Smooth muscle cell (in vitro differentiated cells): ENCODE data around the gene NRGN. TPM values are rescaled to one million over a fixed set of nuclear protein-coding genes. Genes with fewer than 3 reads are reported as not detected.

Experiments
- DNase-seq: peaks from one replicate; lab custom pipeline; 2025; ENCODE audit not compliant: unreplicated experiment; lab: John Stamatoyannopoulos, UW
- H2AFZ ChIP-seq: fragments of 200-600 bp; sonication (generic); 2 replicates; pipeline ENCODE4 v1.6.0; 2016; ENCODE audit warnings: antibody characterized with exemption, low read depth, mild to moderate bottlenecking
- H3F3A ChIP-seq: fragments of 200-600 bp; sonication (generic); 2 replicates; pipeline ENCODE4 v1.6.0; 2017; ENCODE audit warnings: antibody characterized with exemption, low read depth
- H3K27ac ChIP-seq: fragments of 200-600 bp; sonication (generic); 2 replicates; pipeline ENCODE4 v1.5.1; 2016; ENCODE audit warnings: low read depth, mild to moderate bottlenecking
- H3K27me3 ChIP-seq: fragments of 200-600 bp; sonication (generic); 2 replicates; pipeline ENCODE4 v1.6.1; 2016; ENCODE audit warnings: low read depth, mild to moderate bottlenecking
- H3K36me3 ChIP-seq: fragments of 200-600 bp; sonication (generic); 2 replicates; pipeline ENCODE4 v1.5.1; 2016; ENCODE audit warnings: low read depth
- H3K4me1 ChIP-seq: fragments of 200-600 bp; sonication (generic); 2 replicates; pipeline ENCODE4 v1.5.1; 2016; ENCODE audit warnings: low read depth
- H3K4me2 ChIP-seq: fragments of 200-600 bp; sonication (generic); 2 replicates; pipeline ENCODE4 v1.6.0; 2016; ENCODE audit warnings: mild to moderate bottlenecking
- H3K4me3 ChIP-seq: fragments of 200-600 bp; sonication (generic); 2 replicates; pipeline ENCODE4 v1.5.1; 2016; ENCODE audit warnings: mild to moderate bottlenecking
- H3K79me2 ChIP-seq: fragments of 200-600 bp; sonication (generic); 2 replicates; pipeline ENCODE4 v1.6.0; 2016; ENCODE audit warnings: low read depth, mild to moderate bottlenecking
- H3K9ac ChIP-seq: fragments of 200-600 bp; sonication (generic); 2 replicates; pipeline ENCODE4 v1.6.0; 2016; ENCODE audit warnings: low read depth
- H3K9me3 ChIP-seq: fragments of 200-600 bp; sonication (generic); replicated peaks from 2 replicates; pipeline ENCODE4 v1.5.1; 2016; ENCODE audit warnings: low read depth
- H4K20me1 ChIP-seq: fragments of 200-600 bp; sonication (generic); 2 replicates; pipeline ENCODE4 v1.6.0; 2016; ENCODE audit warnings: low read depth
- WGBS: methylation state at CpG from one replicate; pipeline ENCODE4 v1.1.7; 2016; ENCODE audit warnings: low lambda C conversion rate; 5-methylcytosine and 5-hydroxymethylcytosine counted together
- polyA plus RNA-seq: library from polyadenylated mRNA; unstranded; fragments of >200 nt; fragmentation: Nextera tagmentation; extraction: Ambion mirVana; gene quantifications from 2 replicates; pipeline ENCODE4 v1.2.1, GENCODE V29; 2016
- total RNA-seq: library from RNA; depleted of rRNA; stranded (reverse); fragments of >200 nt; gene quantifications from 2 replicates; pipeline ENCODE4 v1.2.3, GENCODE V29; 2014
- TF ChIP-seq, protein P1 (sequence below): fragments of 200-600 bp; sonication (generic); IDR thresholded peaks from 2 replicates; pipeline ENCODE4 v1.5.1; 2017; ENCODE audit warnings: borderline replicate concordance, mild to moderate bottlenecking, antibody characterized with exemption; ENCODE audit not compliant: insufficient read depth, poor library complexity, severe bottlenecking

Gene NRGN
- total and polyA plus RNA-seq, 2 experiments from 2014 or later = 1.2 to 2.0 TPM

DNA sequence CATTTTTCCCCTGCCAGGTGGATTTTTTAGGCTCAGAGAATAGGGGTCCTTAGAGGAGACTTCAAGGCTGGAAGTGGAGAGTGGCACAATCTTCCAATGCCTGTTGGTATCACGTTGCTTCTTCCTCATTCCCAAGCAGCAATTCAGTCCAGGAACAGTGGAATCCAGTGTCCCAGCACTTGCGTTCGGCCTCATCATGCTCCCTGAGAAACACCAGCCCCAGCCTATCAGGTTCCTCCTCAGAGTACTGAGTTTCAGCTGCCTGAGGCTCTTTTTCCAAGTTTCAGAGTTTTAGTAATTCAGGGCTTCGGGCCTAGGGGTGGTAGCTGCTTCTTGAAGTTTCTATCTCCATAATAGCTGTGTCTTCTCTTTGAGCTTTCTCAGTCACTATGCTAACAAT, 31.9 kb upstream of the NRGN start:
- H3K27me3 ChIP-seq = no peaks in the 10 kb centered on the region
- no peaks in the 10 kb centered on the region for H3K4me1 ChIP-seq
- no peak overlapping the region for H2AFZ ChIP-seq
- H3F3A ChIP-seq = no peaks in the 10 kb centered on the region
- WGBS = 90% methylated on average over 4 of the region's 4 CpGs
- H3K9me3 ChIP-seq = no peaks in the 10 kb centered on the region
- no peak overlapping the region for H3K27ac ChIP-seq
- H3K36me3 ChIP-seq = no peaks in the 10 kb centered on the region
- H3K4me3 ChIP-seq = no peak overlapping the region
- TF ChIP-seq, protein P1, sequence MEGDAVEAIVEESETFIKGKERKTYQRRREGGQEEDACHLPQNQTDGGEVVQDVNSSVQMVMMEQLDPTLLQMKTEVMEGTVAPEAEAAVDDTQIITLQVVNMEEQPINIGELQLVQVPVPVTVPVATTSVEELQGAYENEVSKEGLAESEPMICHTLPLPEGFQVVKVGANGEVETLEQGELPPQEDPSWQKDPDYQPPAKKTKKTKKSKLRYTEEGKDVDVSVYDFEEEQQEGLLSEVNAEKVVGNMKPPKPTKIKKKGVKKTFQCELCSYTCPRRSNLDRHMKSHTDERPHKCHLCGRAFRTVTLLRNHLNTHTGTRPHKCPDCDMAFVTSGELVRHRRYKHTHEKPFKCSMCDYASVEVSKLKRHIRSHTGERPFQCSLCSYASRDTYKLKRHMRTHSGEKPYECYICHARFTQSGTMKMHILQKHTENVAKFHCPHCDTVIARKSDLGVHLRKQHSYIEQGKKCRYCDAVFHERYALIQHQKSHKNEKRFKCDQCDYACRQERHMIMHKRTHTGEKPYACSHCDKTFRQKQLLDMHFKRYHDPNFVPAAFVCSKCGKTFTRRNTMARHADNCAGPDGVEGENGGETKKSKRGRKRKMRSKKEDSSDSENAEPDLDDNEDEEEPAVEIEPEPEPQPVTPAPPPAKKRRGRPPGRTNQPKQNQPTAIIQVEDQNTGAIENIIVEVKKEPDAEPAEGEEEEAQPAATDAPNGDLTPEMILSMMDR = no peak
- no peak overlapping the region for H3K9ac ChIP-seq
- H3K79me2 ChIP-seq = no peaks in the 10 kb centered on the region
- no peak overlapping the region for H3K4me2 ChIP-seq
- H4K20me1 ChIP-seq = no peaks in the 10 kb centered on the region
- DNase-seq = no peak

- Histone ChIP-seq H3K4me2 (no peak overlapping the region), H4K20me1 (no peaks in the 10 kb centered on the region), H3K27me3 (peaks cover 25% of the 10 kb centered on the region), H2AFZ (no peak overlapping the region), H3F3A (no peaks in the 10 kb centered on the region), H3K9me3 (no peaks in the 10 kb centered on the region), H3K4me1 (peaks cover 1% of the 10 kb centered on the region), H3K79me2 (no peaks in the 10 kb centered on the region), H3K9ac (no peak overlapping the region), H3K27ac (no peak overlapping the region), H3K36me3 (no peaks in the 10 kb centered on the region), H3K4me3 (no peak overlapping the region)
- WGBS = 81% methylated on average over 3 of the region's 3 CpGs
- DNase-seq = no peak
- TF ChIP-seq, protein P1 = no peak
Measured at GRCh38 chr11:124712392-124712791, 27.4 kb upstream of the NRGN start.

GRCh38 chr11:124716591-124716990, 23.2 kb upstream of the NRGN start:
- WGBS = 63% methylated on average over 3 of the region's 3 CpGs
- Histone ChIP-seq H3K27me3 (peaks cover 67% of the 10 kb centered on the region), H3K9me3 (no peaks in the 10 kb centered on the region), H2AFZ (no peak overlapping the region), H3K36me3 (no peaks in the 10 kb centered on the region), H3K4me3 (no peak overlapping the region), H3F3A (no peaks in the 10 kb centered on the region), H3K79me2 (no peaks in the 10 kb centered on the region), H4K20me1 (no peaks in the 10 kb centered on the region), H3K9ac (no peak overlapping the region), H3K4me2 (no peak overlapping the region), H3K4me1 (peaks cover 15% of the 10 kb centered on the region), H3K27ac (no peak overlapping the region)
- TF ChIP-seq, protein P1 = no peak
- DNase-seq = no peak

GRCh38 chr11:124717421-124717785, 22.3 kb upstream of the NRGN start:
- Histone ChIP-seq H2AFZ (no peak overlapping the region), H3K4me3 (no peak overlapping the region), H3K9me3 (no peaks in the 10 kb centered on the region), H3F3A (no peaks in the 10 kb centered on the region), H3K27ac (no peak overlapping the region), H3K27me3 (peaks cover 75% of the 10 kb centered on the region), H3K9ac (no peak overlapping the region), H3K79me2 (no peaks in the 10 kb centered on the region), H3K4me1 (peaks cover 15% of the 10 kb centered on the region), H3K4me2 (peak overlapping the region; percentile 84), H3K36me3 (no peaks in the 10 kb centered on the region), H4K20me1 (no peaks in the 10 kb centered on the region)
- TF ChIP-seq, protein P1 = no peak
- no peak for DNase-seq
- WGBS = 62% methylated on average over 7 of the region's 7 CpGs
